GM23338 (cell line): ENCODE measurements around the gene IL31. TPM values are rescaled to one million over a fixed set of nuclear protein-coding genes. Genes with fewer than 3 reads are reported as not detected.
A peak's percentile ranks its signal among the peaks of the same experiment; 100 is the strongest.

ENCODE experiments used
- ATAC-seq: fragments of 200-7000 bp; cut with Tn5 transposase; 3 replicates; pipeline ENCODE4 v1.9.1; 2020
- DNase-seq: peaks from one replicate; pipeline ENCODE4 v3.0.0-alpha.2; 2015; ENCODE audit warnings: low spot score
- H2AFZ ChIP-seq: fragments of 200-600 bp; sonication (generic); 2 replicates; pipeline ENCODE4 v1.8.0; 2016; ENCODE audit warnings: antibody characterized with exemption, mild to moderate bottlenecking, moderate library complexity
- H3F3A ChIP-seq: fragments of 200-600 bp; sonication (generic); replicated peaks from 2 replicates; pipeline ENCODE4 v1.8.0; 2017; ENCODE audit warnings: antibody characterized with exemption, mixed run types, low read depth
- H3K27ac ChIP-seq: fragments of 200-600 bp; sonication (generic); 2 replicates; pipeline ENCODE4 v1.6.1; 2016; ENCODE audit warnings: low read depth
- H3K27me3 ChIP-seq: fragments of 200-600 bp; sonication (generic); 2 replicates; pipeline ENCODE4 v1.8.0; 2016; ENCODE audit warnings: mild to moderate bottlenecking, mixed run types, moderate library complexity; ENCODE audit not compliant: insufficient read depth
- H3K36me3 ChIP-seq: fragments of 200-600 bp; sonication (generic); 2 replicates; pipeline ENCODE4 v1.8.0; 2016; ENCODE audit warnings: mild to moderate bottlenecking; ENCODE audit not compliant: insufficient read depth
- H3K4me1 ChIP-seq: fragments of 200-600 bp; sonication (generic); 2 replicates; pipeline ENCODE4 v1.8.0; 2016; ENCODE audit warnings: mild to moderate bottlenecking, moderate library complexity; ENCODE audit not compliant: insufficient read depth
- H3K4me2 ChIP-seq: fragments of 200-600 bp; sonication (generic); 2 replicates; pipeline ENCODE4 v1.7.1; 2017; ENCODE audit warnings: mixed run types
- H3K4me3 ChIP-seq: fragments of 200-600 bp; sonication (generic); 2 replicates; pipeline ENCODE4 v1.6.1; 2016; ENCODE audit warnings: mixed run types
- H3K79me2 ChIP-seq: fragments of 200-600 bp; sonication (generic); replicated peaks from 2 replicates; pipeline ENCODE4 v1.8.0; 2017; ENCODE audit warnings: mild to moderate bottlenecking; ENCODE audit not compliant: insufficient read depth
- H3K9me2 ChIP-seq: fragments of 200-600 bp; sonication (generic); 2 replicates; pipeline ENCODE4 v1.8.0; 2017; ENCODE audit not compliant: insufficient read depth
- H4K20me1 ChIP-seq: fragments of 200-600 bp; sonication (generic); replicated peaks from 2 replicates; pipeline ENCODE4 v1.8.0; 2017; ENCODE audit warnings: mild to moderate bottlenecking; ENCODE audit not compliant: insufficient read depth
- H3K27ac Mint-ChIP-seq: 2 replicates; pipeline ENCODE4 v1.8.0; 2020; ENCODE audit warnings: inconsistent platforms, mild to moderate bottlenecking, moderate library complexity, mixed read lengths
- H3K27me3 Mint-ChIP-seq: 3 replicates; pipeline ENCODE4 v1.8.0; 2022; ENCODE audit warnings: low read depth, mild to moderate bottlenecking, moderate library complexity, mixed read lengths, inconsistent platforms; ENCODE audit not compliant: insufficient read depth, poor library complexity
- H3K36me3 Mint-ChIP-seq: 3 replicates; pipeline ENCODE4 v1.8.0; 2021; ENCODE audit warnings: low read depth, mild to moderate bottlenecking, inconsistent platforms, moderate library complexity, mixed read lengths
- H3K4me1 Mint-ChIP-seq: 3 replicates; pipeline ENCODE4 v1.8.0; 2020; ENCODE audit warnings: mild to moderate bottlenecking, inconsistent platforms, mixed read lengths
- H3K4me3 Mint-ChIP-seq: 3 replicates; pipeline ENCODE4 v1.8.0; 2021; ENCODE audit warnings: moderate library complexity, mild to moderate bottlenecking, inconsistent platforms, mixed read lengths
- H3K9me3 Mint-ChIP-seq: 3 replicates; pipeline ENCODE4 v1.8.0; 2020; ENCODE audit warnings: moderate library complexity, mild to moderate bottlenecking, inconsistent platforms, mixed read lengths
- CREB1 ChIP-seq: fragments of 250-450 bp; sonication (Bioruptor Pico); IDR thresholded peaks from 2 replicates; pipeline ENCODE4 v1.5.0; 2020; ENCODE audit warnings: low read depth, mild to moderate bottlenecking, moderate library complexity
- EZH2 ChIP-seq: fragments of 200-600 bp; sonication (generic); IDR thresholded peaks from one replicate; pipeline ENCODE4 v1.8.0; 2017; ENCODE audit warnings: antibody characterized with exemption, mild to moderate bottlenecking, low read depth; ENCODE audit not compliant: unreplicated experiment
- EZH2phosphoT487 ChIP-seq: fragments of 200-600 bp; sonication (generic); IDR thresholded peaks from one replicate; pipeline ENCODE4 v1.8.1; 2018; ENCODE audit warnings: antibody characterized with exemption; ENCODE audit not compliant: unreplicated experiment
- JUNB ChIP-seq: IDR thresholded peaks from one replicate; pipeline ENCODE4 v1.6.1; 2016; ENCODE audit warnings: antibody characterized with exemption; ENCODE audit not compliant: unreplicated experiment
- NANOG ChIP-seq: IDR thresholded peaks from 2 replicates; pipeline ENCODE4 v1.6.1; 2016; ENCODE audit warnings: antibody characterized with exemption, borderline replicate concordance
- POLR2AphosphoS5 ChIP-seq: IDR thresholded peaks from 2 replicates; pipeline ENCODE4 v1.6.1; 2016; ENCODE audit warnings: antibody characterized with exemption, low read depth
- STAT1 ChIP-seq: IDR thresholded peaks from one replicate; pipeline ENCODE4 v1.6.1; 2016; ENCODE audit warnings: antibody characterized with exemption; ENCODE audit not compliant: unreplicated experiment
- ZNF114 ChIP-seq: fragments of 250-450 bp; sonication (Bioruptor Pico); IDR thresholded peaks from 2 replicates; pipeline ENCODE4 v1.5.0; 2020; ENCODE audit warnings: mild to moderate bottlenecking, moderate library complexity
- ZNF331 ChIP-seq: fragments of 250-450 bp; sonication (Bioruptor Pico); IDR thresholded peaks from 2 replicates; pipeline ENCODE4 v1.5.0; 2020; ENCODE audit warnings: low read depth, mild to moderate bottlenecking, moderate library complexity
- polyA plus RNA-seq: library from polyadenylated mRNA; unstranded; fragments of >200 nt; fragmentation: Nextera tagmentation; extraction: Ambion mirVana; gene quantifications from 2 replicates; pipeline ENCODE4 v1.2.1, GENCODE V29; 2016
- total RNA-seq: library from RNA; depleted of rRNA; stranded (reverse); fragments of >200 nt; shearing (Covaris generic); gene quantifications from 2 replicates; pipeline ENCODE4 v1.2.3, GENCODE V29; 2014
- TF ChIP-seq, protein P1 (sequence below), 2 experiments: fragments of 200-600 bp in 1 of 2; sonication (generic) in 1 of 2; conservative IDR thresholded peaks; 2 replicates each; pipeline versions ENCODE4 v1.5.1 to v1.6.1; 2016 to 2017; ENCODE audit warnings: antibody characterized with exemption in 2 of 2, low read depth in 2 of 2, mild to moderate bottlenecking in 2 of 2, moderate library complexity in 1 of 2
- TF ChIP-seq, protein P2 (sequence below): IDR thresholded peaks from one replicate; pipeline ENCODE4 v1.6.1; 2018; ENCODE audit warnings: antibody characterized with exemption; ENCODE audit not compliant: unreplicated experiment
- TF ChIP-seq, protein P3 (sequence below): fragments of 250-450 bp; sonication (Bioruptor Pico); IDR thresholded peaks from 2 replicates; pipeline ENCODE4 v1.5.0; 2020; ENCODE audit warnings: mild to moderate bottlenecking, moderate library complexity
- TF ChIP-seq, protein P4 (sequence below): IDR thresholded peaks from 2 replicates; pipeline ENCODE4 v1.6.1; 2016; ENCODE audit warnings: antibody characterized with exemption

Gene IL31
- total and polyA plus RNA-seq, 2 experiments from 2014 or later: not detected

DNA sequence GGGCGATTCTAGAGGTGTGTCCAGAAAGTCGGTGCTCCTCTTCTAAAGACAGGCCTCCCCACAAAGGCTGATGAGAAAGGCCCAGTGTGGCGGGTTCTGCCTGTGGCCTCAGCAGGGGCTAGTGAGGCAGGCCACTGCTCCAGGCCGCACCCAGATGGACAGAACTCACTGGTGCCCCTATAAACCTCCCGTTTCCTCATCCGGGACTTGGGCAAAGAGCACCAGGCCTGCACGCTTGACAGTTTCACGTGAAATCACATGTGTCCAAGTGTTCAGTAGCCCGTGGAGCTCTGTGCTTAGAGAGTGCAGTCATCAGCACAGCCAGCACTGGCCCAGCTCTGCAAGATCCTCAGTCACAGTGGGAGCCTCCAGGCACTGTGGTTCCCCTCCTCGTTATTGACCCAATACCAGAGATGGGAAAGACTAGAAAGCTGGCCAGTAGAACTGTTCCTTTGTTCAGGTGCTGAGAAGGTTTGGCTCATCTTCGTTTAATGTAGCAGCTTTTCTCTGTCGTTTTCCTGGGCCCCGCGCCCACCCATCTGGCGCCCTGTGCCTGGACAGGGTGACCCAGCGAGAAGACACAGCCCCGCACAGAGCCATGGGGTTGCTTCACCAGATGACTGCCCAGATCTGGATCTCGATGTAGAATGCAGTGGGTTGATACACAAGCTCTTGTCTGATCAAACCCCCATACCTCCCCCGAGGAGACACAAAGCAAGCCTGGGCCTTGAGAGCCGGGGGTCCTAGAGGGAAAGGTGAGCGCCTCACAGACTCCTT, 26.3 kb downstream of the IL31 start:
- no peak overlapping the region for H3K27ac ChIP-seq
- TF ChIP-seq JUNB (no peak), NANOG (no peak), CREB1 (no peak), ZNF331 (CRISPR knock-in tag) (no peak), ZNF114 (CRISPR knock-in tag) (no peak), STAT1 (no peak), EZH2phosphoT487 (no peak), EZH2 (no peak), POLR2AphosphoS5 (no peak)
- TF ChIP-seq, protein P1, sequence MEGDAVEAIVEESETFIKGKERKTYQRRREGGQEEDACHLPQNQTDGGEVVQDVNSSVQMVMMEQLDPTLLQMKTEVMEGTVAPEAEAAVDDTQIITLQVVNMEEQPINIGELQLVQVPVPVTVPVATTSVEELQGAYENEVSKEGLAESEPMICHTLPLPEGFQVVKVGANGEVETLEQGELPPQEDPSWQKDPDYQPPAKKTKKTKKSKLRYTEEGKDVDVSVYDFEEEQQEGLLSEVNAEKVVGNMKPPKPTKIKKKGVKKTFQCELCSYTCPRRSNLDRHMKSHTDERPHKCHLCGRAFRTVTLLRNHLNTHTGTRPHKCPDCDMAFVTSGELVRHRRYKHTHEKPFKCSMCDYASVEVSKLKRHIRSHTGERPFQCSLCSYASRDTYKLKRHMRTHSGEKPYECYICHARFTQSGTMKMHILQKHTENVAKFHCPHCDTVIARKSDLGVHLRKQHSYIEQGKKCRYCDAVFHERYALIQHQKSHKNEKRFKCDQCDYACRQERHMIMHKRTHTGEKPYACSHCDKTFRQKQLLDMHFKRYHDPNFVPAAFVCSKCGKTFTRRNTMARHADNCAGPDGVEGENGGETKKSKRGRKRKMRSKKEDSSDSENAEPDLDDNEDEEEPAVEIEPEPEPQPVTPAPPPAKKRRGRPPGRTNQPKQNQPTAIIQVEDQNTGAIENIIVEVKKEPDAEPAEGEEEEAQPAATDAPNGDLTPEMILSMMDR (conservative IDR thresholded peaks at IDR 0.05; ENCODE audit: low read depth in 2 of 2): no peak
- TF ChIP-seq, protein P2, sequence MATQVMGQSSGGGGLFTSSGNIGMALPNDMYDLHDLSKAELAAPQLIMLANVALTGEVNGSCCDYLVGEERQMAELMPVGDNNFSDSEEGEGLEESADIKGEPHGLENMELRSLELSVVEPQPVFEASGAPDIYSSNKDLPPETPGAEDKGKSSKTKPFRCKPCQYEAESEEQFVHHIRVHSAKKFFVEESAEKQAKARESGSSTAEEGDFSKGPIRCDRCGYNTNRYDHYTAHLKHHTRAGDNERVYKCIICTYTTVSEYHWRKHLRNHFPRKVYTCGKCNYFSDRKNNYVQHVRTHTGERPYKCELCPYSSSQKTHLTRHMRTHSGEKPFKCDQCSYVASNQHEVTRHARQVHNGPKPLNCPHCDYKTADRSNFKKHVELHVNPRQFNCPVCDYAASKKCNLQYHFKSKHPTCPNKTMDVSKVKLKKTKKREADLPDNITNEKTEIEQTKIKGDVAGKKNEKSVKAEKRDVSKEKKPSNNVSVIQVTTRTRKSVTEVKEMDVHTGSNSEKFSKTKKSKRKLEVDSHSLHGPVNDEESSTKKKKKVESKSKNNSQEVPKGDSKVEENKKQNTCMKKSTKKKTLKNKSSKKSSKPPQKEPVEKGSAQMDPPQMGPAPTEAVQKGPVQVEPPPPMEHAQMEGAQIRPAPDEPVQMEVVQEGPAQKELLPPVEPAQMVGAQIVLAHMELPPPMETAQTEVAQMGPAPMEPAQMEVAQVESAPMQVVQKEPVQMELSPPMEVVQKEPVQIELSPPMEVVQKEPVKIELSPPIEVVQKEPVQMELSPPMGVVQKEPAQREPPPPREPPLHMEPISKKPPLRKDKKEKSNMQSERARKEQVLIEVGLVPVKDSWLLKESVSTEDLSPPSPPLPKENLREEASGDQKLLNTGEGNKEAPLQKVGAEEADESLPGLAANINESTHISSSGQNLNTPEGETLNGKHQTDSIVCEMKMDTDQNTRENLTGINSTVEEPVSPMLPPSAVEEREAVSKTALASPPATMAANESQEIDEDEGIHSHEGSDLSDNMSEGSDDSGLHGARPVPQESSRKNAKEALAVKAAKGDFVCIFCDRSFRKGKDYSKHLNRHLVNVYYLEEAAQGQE: no peak
- TF ChIP-seq, protein P3, sequence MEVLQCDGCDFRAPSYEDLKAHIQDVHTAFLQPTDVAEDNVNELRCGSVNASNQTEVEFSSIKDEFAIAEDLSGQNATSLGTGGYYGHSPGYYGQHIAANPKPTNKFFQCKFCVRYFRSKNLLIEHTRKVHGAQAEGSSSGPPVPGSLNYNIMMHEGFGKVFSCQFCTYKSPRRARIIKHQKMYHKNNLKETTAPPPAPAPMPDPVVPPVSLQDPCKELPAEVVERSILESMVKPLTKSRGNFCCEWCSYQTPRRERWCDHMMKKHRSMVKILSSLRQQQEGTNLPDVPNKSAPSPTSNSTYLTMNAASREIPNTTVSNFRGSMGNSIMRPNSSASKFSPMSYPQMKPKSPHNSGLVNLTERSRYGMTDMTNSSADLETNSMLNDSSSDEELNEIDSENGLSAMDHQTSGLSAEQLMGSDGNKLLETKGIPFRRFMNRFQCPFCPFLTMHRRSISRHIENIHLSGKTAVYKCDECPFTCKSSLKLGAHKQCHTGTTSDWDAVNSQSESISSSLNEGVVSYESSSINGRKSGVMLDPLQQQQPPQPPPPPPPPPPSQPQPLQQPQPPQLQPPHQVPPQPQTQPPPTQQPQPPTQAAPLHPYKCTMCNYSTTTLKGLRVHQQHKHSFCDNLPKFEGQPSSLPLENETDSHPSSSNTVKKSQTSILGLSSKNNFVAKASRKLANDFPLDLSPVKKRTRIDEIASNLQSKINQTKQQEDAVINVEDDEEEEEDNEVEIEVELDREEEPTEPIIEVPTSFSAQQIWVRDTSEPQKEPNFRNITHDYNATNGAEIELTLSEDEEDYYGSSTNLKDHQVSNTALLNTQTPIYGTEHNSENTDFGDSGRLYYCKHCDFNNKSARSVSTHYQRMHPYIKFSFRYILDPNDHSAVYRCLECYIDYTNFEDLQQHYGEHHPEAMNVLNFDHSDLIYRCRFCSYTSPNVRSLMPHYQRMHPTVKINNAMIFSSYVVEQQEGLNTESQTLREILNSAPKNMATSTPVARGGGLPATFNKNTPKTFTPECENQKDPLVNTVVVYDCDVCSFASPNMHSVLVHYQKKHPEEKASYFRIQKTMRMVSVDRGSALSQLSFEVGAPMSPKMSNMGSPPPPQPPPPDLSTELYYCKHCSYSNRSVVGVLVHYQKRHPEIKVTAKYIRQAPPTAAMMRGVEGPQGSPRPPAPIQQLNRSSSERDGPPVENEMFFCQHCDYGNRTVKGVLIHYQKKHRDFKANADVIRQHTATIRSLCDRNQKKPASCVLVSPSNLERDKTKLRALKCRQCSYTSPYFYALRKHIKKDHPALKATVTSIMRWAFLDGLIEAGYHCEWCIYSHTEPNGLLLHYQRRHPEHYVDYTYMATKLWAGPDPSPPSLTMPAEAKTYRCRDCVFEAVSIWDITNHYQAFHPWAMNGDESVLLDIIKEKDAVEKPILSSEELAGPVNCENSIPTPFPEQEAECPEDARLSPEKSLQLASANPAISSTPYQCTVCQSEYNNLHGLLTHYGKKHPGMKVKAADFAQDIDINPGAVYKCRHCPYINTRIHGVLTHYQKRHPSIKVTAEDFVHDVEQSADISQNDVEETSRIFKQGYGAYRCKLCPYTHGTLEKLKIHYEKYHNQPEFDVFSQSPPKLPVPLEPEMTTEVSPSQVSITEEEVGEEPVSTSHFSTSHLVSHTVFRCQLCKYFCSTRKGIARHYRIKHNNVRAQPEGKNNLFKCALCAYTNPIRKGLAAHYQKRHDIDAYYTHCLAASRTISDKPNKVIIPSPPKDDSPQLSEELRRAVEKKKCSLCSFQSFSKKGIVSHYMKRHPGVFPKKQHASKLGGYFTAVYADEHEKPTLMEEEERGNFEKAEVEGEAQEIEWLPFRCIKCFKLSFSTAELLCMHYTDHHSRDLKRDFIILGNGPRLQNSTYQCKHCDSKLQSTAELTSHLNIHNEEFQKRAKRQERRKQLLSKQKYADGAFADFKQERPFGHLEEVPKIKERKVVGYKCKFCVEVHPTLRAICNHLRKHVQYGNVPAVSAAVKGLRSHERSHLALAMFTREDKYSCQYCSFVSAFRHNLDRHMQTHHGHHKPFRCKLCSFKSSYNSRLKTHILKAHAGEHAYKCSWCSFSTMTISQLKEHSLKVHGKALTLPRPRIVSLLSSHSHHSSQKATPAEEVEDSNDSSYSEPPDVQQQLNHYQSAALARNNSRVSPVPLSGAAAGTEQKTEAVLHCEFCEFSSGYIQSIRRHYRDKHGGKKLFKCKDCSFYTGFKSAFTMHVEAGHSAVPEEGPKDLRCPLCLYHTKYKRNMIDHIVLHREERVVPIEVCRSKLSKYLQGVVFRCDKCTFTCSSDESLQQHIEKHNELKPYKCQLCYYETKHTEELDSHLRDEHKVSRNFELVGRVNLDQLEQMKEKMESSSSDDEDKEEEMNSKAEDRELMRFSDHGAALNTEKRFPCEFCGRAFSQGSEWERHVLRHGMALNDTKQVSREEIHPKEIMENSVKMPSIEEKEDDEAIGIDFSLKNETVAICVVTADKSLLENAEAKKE (CRISPR knock-in tag): no peak
- TF ChIP-seq, protein P4, sequence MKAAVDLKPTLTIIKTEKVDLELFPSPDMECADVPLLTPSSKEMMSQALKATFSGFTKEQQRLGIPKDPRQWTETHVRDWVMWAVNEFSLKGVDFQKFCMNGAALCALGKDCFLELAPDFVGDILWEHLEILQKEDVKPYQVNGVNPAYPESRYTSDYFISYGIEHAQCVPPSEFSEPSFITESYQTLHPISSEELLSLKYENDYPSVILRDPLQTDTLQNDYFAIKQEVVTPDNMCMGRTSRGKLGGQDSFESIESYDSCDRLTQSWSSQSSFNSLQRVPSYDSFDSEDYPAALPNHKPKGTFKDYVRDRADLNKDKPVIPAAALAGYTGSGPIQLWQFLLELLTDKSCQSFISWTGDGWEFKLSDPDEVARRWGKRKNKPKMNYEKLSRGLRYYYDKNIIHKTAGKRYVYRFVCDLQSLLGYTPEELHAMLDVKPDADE: no peak

More for the DNA sequence above, 26.3 kb downstream of the IL31 start:
- Histone ChIP-seq H4K20me1 (no peaks in the 10 kb centered on the region), H3K79me2 (no peaks in the 10 kb centered on the region), H3K27me3 (no peaks in the 10 kb centered on the region), H3K36me3 (no peaks in the 10 kb centered on the region), H2AFZ (no peak overlapping the region), H3K9me2 (no peaks in the 10 kb centered on the region), H3K4me3 (no peak overlapping the region), H3K4me1 (no peaks in the 10 kb centered on the region), H3K4me2 (no peak overlapping the region), H3F3A (no peaks in the 10 kb centered on the region)
- Mint-ChIP-seq H3K4me3 (no peak overlapping the region), H3K36me3 (peaks cover 17% of the 10 kb centered on the region), H3K9me3 (peaks cover 15% of the 10 kb centered on the region), H3K4me1 (peaks cover 3% of the 10 kb centered on the region; the same call in 2 of the 3 replicates), H3K27ac (peak overlapping the region; percentile 13; the same call in 1 of the 2 replicates), H3K27me3 (peaks cover 16% of the 10 kb centered on the region)
- DNase-seq (no peak), ATAC-seq (no peak)
